ENCODE data around the gene ZNF507.

ZNF507 gene

DNA sequence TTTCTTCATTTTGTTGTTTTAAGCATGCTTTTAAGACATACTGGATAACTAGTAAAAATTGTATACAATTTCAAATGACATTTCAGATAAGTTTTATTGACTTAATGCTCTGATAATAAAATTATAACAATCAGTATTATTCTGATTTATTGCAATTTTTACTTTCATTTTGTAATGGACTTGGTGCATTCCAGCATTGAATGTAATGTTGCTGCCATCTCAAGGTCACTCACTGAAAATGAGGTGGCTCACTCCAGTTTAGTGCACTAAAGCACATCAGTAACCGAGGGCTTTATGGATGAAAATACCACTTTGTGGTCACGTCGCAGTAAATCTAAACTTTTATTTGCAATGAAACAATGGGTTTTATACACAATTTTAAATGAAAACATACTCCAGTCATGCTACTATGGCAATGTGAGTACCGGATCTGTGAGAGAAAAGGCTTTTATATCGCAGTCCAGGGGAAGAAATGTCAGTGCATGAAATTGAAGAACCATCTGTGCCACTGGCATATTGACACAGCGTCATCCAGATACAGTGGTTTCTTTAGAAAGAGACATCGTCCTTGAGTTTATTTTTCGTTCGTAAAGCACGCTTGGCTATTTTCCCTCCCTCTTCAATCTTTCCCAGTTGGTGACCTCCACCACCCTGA lies 20.7 kb upstream of the ZNF507 start:
- H3K36me3 ChIP-seq (ENCODE audit: control insufficient read depth in 4 of 4, insufficient read depth in 4 of 4, low read length in 3 of 4), result no peaks in the 10 kb centered on the region
- H3K27ac ChIP-seq (ENCODE audit: insufficient read depth in 1 of 2, low read depth in 1 of 2, low read length in 2 of 2, poor library complexity in 1 of 2, severe bottlenecking in 2 of 2), result no peak overlapping the region
- ChIA-PET POLR2A (no interaction called here), CTCF (no interaction called here)
- no peaks in the 10 kb centered on the region for H3K4me1 ChIP-seq (ENCODE audit: control extremely low read depth in 1 of 4, control insufficient read depth in 4 of 4, insufficient read depth in 4 of 4, low read length in 3 of 4)
- H3K4me3 ChIP-seq (ENCODE audit: control insufficient read depth in 1 of 7, extremely low read depth in 1 of 7, insufficient read depth in 4 of 7, low read depth in 2 of 7, low read length in 6 of 7), result no peak overlapping the region
- peak in 1 of 3 donors; percentile 26 for DNase-seq
- WGBS (ENCODE audit: insufficient coverage), result 92% methylated on average over 7 of the region's 10 CpGs
- no peaks in the 10 kb centered on the region for H3K9me3 ChIP-seq (ENCODE audit: control extremely low read depth in 1 of 5, control insufficient read depth in 4 of 5, insufficient read depth in 2 of 5, low read depth in 1 of 5, low read length in 4 of 5)
- H3K27me3 ChIP-seq (replicated peaks in 2 of 5; ENCODE audit: control insufficient read depth in 4 of 5, insufficient read depth in 5 of 5, low read length in 4 of 5), result peaks cover 0 to 8% (median 2%) of the 10 kb centered on the region in 5 experiments

- H3K9me3 ChIP-seq (ENCODE audit: control extremely low read depth in 1 of 5, control insufficient read depth in 4 of 5, insufficient read depth in 2 of 5, low read depth in 1 of 5, low read length in 4 of 5), result no peaks in the 10 kb centered on the region
- WGBS (ENCODE audit: insufficient coverage), result 87% methylated on average over 15 of the region's 17 CpGs
- H3K27me3 ChIP-seq (replicated peaks in 2 of 5; ENCODE audit: control insufficient read depth in 4 of 5, insufficient read depth in 5 of 5, low read length in 4 of 5), result peaks cover 0 to 9% (median 4%) of the 10 kb centered on the region in 5 experiments
- ChIA-PET POLR2A (no interaction called here), CTCF (interaction anchor here (1.7 kb wide), 1 partner anchor 9 kb away, joined by 6 read pairs; no protein-coding TSS in a partner anchor)
- H3K4me3 ChIP-seq (ENCODE audit: control insufficient read depth in 1 of 7, extremely low read depth in 1 of 7, insufficient read depth in 4 of 7, low read depth in 2 of 7, low read length in 6 of 7), result no peak overlapping the region
- H3K36me3 ChIP-seq (ENCODE audit: control insufficient read depth in 4 of 4, insufficient read depth in 4 of 4, low read length in 3 of 4), result no peaks in the 10 kb centered on the region
- DNase-seq, result no peak
- H3K27ac ChIP-seq (ENCODE audit: insufficient read depth in 1 of 2, low read depth in 1 of 2, low read length in 2 of 2, poor library complexity in 1 of 2, severe bottlenecking in 2 of 2), result no peak overlapping the region
- H3K4me1 ChIP-seq (ENCODE audit: control extremely low read depth in 1 of 4, control insufficient read depth in 4 of 4, insufficient read depth in 4 of 4, low read length in 3 of 4), result no peaks in the 10 kb centered on the region
Measured at GRCh38 chr19:32330213-32330857, 15.1 kb upstream of the ZNF507 start.

DNA sequence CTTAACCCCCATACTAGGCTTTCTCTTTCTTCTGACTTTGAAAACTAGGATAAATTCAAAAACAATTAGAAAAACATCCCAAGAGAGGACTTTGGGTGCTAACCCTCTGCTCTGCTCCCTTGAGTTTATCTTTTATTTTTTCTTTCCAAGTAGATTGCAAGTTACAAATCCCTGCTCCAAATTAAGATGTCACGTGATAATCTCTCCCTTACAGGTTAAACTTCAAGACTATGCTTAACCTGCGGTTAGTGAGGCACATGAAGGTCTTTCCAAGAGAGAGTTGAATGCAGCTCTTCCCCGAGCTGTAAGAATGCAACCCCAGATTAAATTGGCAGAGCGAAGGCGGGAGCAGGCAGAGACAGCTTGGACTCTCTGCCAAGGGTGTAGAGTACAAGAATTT lies 12.2 kb upstream of the ZNF507 start:
- Histone ChIP-seq H3K9me3 (ENCODE audit: control extremely low read depth in 1 of 5, control insufficient read depth in 4 of 5, insufficient read depth in 2 of 5, low read depth in 1 of 5, low read length in 4 of 5) (no peaks in the 10 kb centered on the region), H3K36me3 (ENCODE audit: control insufficient read depth in 4 of 4, insufficient read depth in 4 of 4, low read length in 3 of 4) (no peaks in the 10 kb centered on the region), H3K4me3 (ENCODE audit: control insufficient read depth in 1 of 7, extremely low read depth in 1 of 7, insufficient read depth in 4 of 7, low read depth in 2 of 7, low read length in 6 of 7) (no peak overlapping the region), H3K4me1 (ENCODE audit: control extremely low read depth in 1 of 4, control insufficient read depth in 4 of 4, insufficient read depth in 4 of 4, low read length in 3 of 4) (no peaks in the 10 kb centered on the region), H3K27me3 (replicated peaks in 2 of 5; ENCODE audit: control insufficient read depth in 4 of 5, insufficient read depth in 5 of 5, low read length in 4 of 5) (peaks cover 0 to 9% (median 4%) of the 10 kb centered on the region in 5 experiments), H3K27ac (ENCODE audit: insufficient read depth in 1 of 2, low read depth in 1 of 2, low read length in 2 of 2, poor library complexity in 1 of 2, severe bottlenecking in 2 of 2) (no peak overlapping the region)
- ChIA-PET CTCF (interaction anchor here (1.5 to 1.9 kb wide), 2 partner anchors 10 to 14 kb away, joined by 3 to 6 read pairs; no protein-coding TSS in a partner anchor), POLR2A (no interaction called here)
- WGBS (ENCODE audit: insufficient coverage), result 89% methylated on average over 5 of the region's 5 CpGs
- no peak for DNase-seq

DNA sequence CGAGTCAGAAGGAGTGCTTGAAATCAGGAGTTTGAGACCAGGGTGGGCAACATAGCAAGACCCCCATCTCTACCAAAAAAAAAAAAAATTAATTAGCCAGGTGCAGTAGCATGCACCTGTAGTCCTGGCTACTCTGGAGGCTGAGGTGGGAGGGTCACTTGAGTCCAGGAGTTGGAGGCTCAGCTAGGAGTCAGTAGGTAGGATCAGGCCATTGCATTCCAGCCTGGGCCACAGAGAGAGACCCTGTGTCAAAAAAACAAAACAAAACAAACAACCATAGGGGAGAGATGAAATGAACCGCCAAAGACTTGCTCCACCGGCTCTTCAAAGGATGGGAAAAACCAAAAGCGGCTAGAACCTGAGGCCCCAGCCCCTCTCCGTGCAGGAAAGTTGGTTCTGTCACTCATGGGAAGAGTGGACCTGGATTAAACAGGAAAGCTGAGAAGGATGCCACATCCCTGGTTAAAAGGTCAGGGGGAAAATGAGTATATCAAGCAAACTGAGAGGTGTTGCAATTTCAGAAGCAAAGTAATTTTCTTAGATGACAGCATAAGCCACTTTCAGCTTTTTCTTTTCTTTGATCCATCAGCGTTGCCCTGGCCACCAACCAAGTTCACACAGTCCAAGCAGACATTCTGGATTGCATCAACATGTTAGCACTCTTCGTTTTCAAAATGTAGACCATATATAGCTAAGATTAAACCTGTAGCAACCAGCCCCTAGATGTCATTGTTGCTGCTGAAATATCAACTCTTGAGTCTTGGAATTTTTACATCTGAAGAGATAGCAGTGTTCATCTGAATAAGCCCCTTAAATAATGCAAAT lies 8.9 kb upstream of the ZNF507 start:
- no peaks in the 10 kb centered on the region for H3K4me1 ChIP-seq (ENCODE audit: control extremely low read depth in 1 of 4, control insufficient read depth in 4 of 4, insufficient read depth in 4 of 4, low read length in 3 of 4)
- WGBS (ENCODE audit: insufficient coverage), result 95% methylated on average over 4 of the region's 7 CpGs
- no peaks in the 10 kb centered on the region for H3K36me3 ChIP-seq (ENCODE audit: control insufficient read depth in 4 of 4, insufficient read depth in 4 of 4, low read length in 3 of 4)
- H3K9me3 ChIP-seq (ENCODE audit: control extremely low read depth in 1 of 5, control insufficient read depth in 4 of 5, insufficient read depth in 2 of 5, low read depth in 1 of 5, low read length in 4 of 5), result no peaks in the 10 kb centered on the region
- POLR2A ChIA-PET, result interaction anchor here (0.6 kb wide), 1 partner anchor 22 kb away, joined by 3 read pairs; no protein-coding TSS in a partner anchor
- CTCF ChIA-PET, result interaction anchor here (0.6 to 4.7 kb wide), 5 partner anchors 9 to 260 kb away, joined by 3 to 18 read pairs (median 4); partner anchors contain the start of gene ZNF507
- H3K27me3 ChIP-seq (replicated peaks in 2 of 5; ENCODE audit: control insufficient read depth in 4 of 5, insufficient read depth in 5 of 5, low read length in 4 of 5), result peaks cover 0 to 11% (median 2%) of the 10 kb centered on the region in 5 experiments
- no peak overlapping the region for H3K4me3 ChIP-seq (ENCODE audit: control insufficient read depth in 1 of 7, extremely low read depth in 1 of 7, insufficient read depth in 4 of 7, low read depth in 2 of 7, low read length in 6 of 7)
- no peak overlapping the region for H3K27ac ChIP-seq (ENCODE audit: insufficient read depth in 1 of 2, low read depth in 1 of 2, low read length in 2 of 2, poor library complexity in 1 of 2, severe bottlenecking in 2 of 2)
- no peak for DNase-seq

- Histone ChIP-seq H3K4me1 (ENCODE audit: control extremely low read depth in 1 of 4, control insufficient read depth in 4 of 4, insufficient read depth in 4 of 4, low read length in 3 of 4) (no peaks in the 10 kb centered on the region), H3K9me3 (ENCODE audit: control extremely low read depth in 1 of 5, control insufficient read depth in 4 of 5, insufficient read depth in 2 of 5, low read depth in 1 of 5, low read length in 4 of 5) (no peaks in the 10 kb centered on the region), H3K27me3 (replicated peaks in 2 of 5; ENCODE audit: control insufficient read depth in 4 of 5, insufficient read depth in 5 of 5, low read length in 4 of 5) (peaks cover 0 to 10% (median 2%) of the 10 kb centered on the region in 5 experiments), H3K36me3 (ENCODE audit: control insufficient read depth in 4 of 4, insufficient read depth in 4 of 4, low read length in 3 of 4) (no peaks in the 10 kb centered on the region), H3K27ac (ENCODE audit: insufficient read depth in 1 of 2, low read depth in 1 of 2, low read length in 2 of 2, poor library complexity in 1 of 2, severe bottlenecking in 2 of 2) (no peak overlapping the region), H3K4me3 (ENCODE audit: control insufficient read depth in 1 of 7, extremely low read depth in 1 of 7, insufficient read depth in 4 of 7, low read depth in 2 of 7, low read length in 6 of 7) (no peak overlapping the region)
- POLR2A ChIA-PET, result no interaction called here
- 96% methylated on average over 16 of the region's 19 CpGs for WGBS (ENCODE audit: insufficient coverage)
- CTCF ChIA-PET, result interaction anchor here (1.0 to 4.7 kb wide), 4 partner anchors 10 to 233 kb away, joined by 3 to 18 read pairs (median 10); no protein-coding TSS in a partner anchor
- DNase-seq, result no peak
Measured at GRCh38 chr19:32337084-32337808, 8.2 kb upstream of the ZNF507 start.

- Histone ChIP-seq H3K36me3 (ENCODE audit: control insufficient read depth in 4 of 4, insufficient read depth in 4 of 4, low read length in 3 of 4) (no peaks in the 10 kb centered on the region), H3K4me3 (ENCODE audit: control insufficient read depth in 1 of 7, extremely low read depth in 1 of 7, insufficient read depth in 4 of 7, low read depth in 2 of 7, low read length in 6 of 7) (no peak overlapping the region), H3K27ac (ENCODE audit: insufficient read depth in 1 of 2, low read depth in 1 of 2, low read length in 2 of 2, poor library complexity in 1 of 2, severe bottlenecking in 2 of 2) (no peak overlapping the region), H3K27me3 (replicated peaks in 2 of 5; ENCODE audit: control insufficient read depth in 4 of 5, insufficient read depth in 5 of 5, low read length in 4 of 5) (peaks cover 0 to 13% (median 4%) of the 10 kb centered on the region in 5 experiments), H3K4me1 (ENCODE audit: control extremely low read depth in 1 of 4, control insufficient read depth in 4 of 4, insufficient read depth in 4 of 4, low read length in 3 of 4) (no peaks in the 10 kb centered on the region), H3K9me3 (ENCODE audit: control extremely low read depth in 1 of 5, control insufficient read depth in 4 of 5, insufficient read depth in 2 of 5, low read depth in 1 of 5, low read length in 4 of 5) (no peaks in the 10 kb centered on the region)
- ChIA-PET POLR2A (no interaction called here), CTCF (interaction anchor here (0.6 to 4.7 kb wide), 8 partner anchors 9 to 230 kb away, joined by 4 to 18 read pairs (median 6); no protein-coding TSS in a partner anchor)
- no peak for DNase-seq
- 100% methylated on average over 2 of the region's 2 CpGs for WGBS (ENCODE audit: insufficient coverage)
Measured at GRCh38 chr19:32339423-32339822, 6.0 kb upstream of the ZNF507 start.
